Ishikawa (cell line): Measurements from ENCODE around the gene PI4KB.

ENCODE experiments used
- CEBPB ChIP-seq: IDR thresholded peaks from 2 replicates; pipeline ENCODE4 v1.6.1; 2012
- CREB1 ChIP-seq: IDR thresholded peaks from 2 replicates; pipeline ENCODE4 v1.6.1; 2012; ENCODE audit warnings: low read depth
- EGR1 ChIP-seq: IDR thresholded peaks from 2 replicates; pipeline ENCODE4 v1.6.1; 2012
- EP300 ChIP-seq: IDR thresholded peaks from 2 replicates; pipeline ENCODE4 v1.6.1; 2012; ENCODE audit warnings: borderline replicate concordance
- FOXM1 ChIP-seq: IDR thresholded peaks from 2 replicates; pipeline ENCODE4 v1.6.1; 2012; ENCODE audit warnings: low read depth, borderline replicate concordance
- NFIC ChIP-seq: IDR thresholded peaks from 2 replicates; pipeline ENCODE4 v1.6.1; 2012
- RAD21 ChIP-seq: IDR thresholded peaks from 2 replicates; pipeline ENCODE4 v1.6.1; 2012; ENCODE audit warnings: low read depth
- TAF1 ChIP-seq: IDR thresholded peaks from 2 replicates; pipeline ENCODE4 v1.6.1; 2012; ENCODE audit warnings: low read depth, mild to moderate bottlenecking
- TCF12 ChIP-seq: IDR thresholded peaks from 2 replicates; pipeline ENCODE4 v1.6.1; 2012; ENCODE audit warnings: low read depth
- TEAD4 ChIP-seq: IDR thresholded peaks from 2 replicates; pipeline ENCODE4 v1.6.1; 2012
- USF1 ChIP-seq: IDR thresholded peaks from 2 replicates; pipeline ENCODE4 v1.6.1; 2012
- YY1 ChIP-seq: IDR thresholded peaks from 2 replicates; pipeline ENCODE4 v1.6.1; 2012; ENCODE audit warnings: low read depth
- ZBTB7A ChIP-seq: IDR thresholded peaks from 2 replicates; pipeline ENCODE4 v1.6.1; 2012; ENCODE audit warnings: low read depth
- TF ChIP-seq, protein P1 (sequence below): IDR thresholded peaks from 2 replicates; pipeline ENCODE4 v1.6.1; 2012; ENCODE audit warnings: low read depth, mild to moderate bottlenecking
- TF ChIP-seq, protein P2 (sequence below): IDR thresholded peaks from 2 replicates; pipeline ENCODE4 v1.6.1; 2012

The PI4KB gene

GRCh38 chr1:151243683-151244216, 83.5 kb downstream of the PI4KB start:
- TF ChIP-seq EGR1 (no peak), FOXM1 (no peak), EP300 (no peak), RAD21 (no peak), YY1 (no peak)
- TF ChIP-seq, protein P1, sequence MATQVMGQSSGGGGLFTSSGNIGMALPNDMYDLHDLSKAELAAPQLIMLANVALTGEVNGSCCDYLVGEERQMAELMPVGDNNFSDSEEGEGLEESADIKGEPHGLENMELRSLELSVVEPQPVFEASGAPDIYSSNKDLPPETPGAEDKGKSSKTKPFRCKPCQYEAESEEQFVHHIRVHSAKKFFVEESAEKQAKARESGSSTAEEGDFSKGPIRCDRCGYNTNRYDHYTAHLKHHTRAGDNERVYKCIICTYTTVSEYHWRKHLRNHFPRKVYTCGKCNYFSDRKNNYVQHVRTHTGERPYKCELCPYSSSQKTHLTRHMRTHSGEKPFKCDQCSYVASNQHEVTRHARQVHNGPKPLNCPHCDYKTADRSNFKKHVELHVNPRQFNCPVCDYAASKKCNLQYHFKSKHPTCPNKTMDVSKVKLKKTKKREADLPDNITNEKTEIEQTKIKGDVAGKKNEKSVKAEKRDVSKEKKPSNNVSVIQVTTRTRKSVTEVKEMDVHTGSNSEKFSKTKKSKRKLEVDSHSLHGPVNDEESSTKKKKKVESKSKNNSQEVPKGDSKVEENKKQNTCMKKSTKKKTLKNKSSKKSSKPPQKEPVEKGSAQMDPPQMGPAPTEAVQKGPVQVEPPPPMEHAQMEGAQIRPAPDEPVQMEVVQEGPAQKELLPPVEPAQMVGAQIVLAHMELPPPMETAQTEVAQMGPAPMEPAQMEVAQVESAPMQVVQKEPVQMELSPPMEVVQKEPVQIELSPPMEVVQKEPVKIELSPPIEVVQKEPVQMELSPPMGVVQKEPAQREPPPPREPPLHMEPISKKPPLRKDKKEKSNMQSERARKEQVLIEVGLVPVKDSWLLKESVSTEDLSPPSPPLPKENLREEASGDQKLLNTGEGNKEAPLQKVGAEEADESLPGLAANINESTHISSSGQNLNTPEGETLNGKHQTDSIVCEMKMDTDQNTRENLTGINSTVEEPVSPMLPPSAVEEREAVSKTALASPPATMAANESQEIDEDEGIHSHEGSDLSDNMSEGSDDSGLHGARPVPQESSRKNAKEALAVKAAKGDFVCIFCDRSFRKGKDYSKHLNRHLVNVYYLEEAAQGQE = no peak

GRCh38 chr1:151242442-151242841, 84.8 kb downstream of the PI4KB start:
- TF ChIP-seq EGR1 (no peak), FOXM1 (no peak), TEAD4 (no peak), EP300 (no peak), CREB1 (no peak), ZBTB7A (no peak), YY1 (no peak), USF1 (no peak), CEBPB (no peak), TCF12 (no peak), TAF1 (no peak), RAD21 (no peak), NFIC (no peak)
- TF ChIP-seq, protein P1 = no peak
- TF ChIP-seq, protein P2, sequence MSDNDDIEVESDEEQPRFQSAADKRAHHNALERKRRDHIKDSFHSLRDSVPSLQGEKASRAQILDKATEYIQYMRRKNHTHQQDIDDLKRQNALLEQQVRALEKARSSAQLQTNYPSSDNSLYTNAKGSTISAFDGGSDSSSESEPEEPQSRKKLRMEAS = no peak
